Articular chondrocyte of knee joint (primary cell): ENCODE data around the gene CYP2A6. TPM values are rescaled to one million over a fixed set of nuclear protein-coding genes. Genes with fewer than 3 reads are reported as not detected.

Experiments
- total RNA-seq: library from RNA; depleted of rRNA; stranded (reverse); fragments of >200 nt; gene quantifications from 2 replicates; pipeline ENCODE4 v1.2.3, GENCODE V29; 2012

The CYP2A6 gene, protein sequence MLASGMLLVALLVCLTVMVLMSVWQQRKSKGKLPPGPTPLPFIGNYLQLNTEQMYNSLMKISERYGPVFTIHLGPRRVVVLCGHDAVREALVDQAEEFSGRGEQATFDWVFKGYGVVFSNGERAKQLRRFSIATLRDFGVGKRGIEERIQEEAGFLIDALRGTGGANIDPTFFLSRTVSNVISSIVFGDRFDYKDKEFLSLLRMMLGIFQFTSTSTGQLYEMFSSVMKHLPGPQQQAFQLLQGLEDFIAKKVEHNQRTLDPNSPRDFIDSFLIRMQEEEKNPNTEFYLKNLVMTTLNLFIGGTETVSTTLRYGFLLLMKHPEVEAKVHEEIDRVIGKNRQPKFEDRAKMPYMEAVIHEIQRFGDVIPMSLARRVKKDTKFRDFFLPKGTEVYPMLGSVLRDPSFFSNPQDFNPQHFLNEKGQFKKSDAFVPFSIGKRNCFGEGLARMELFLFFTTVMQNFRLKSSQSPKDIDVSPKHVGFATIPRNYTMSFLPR
- 0.22 TPM in 1 of 2 replicates, not detected in the other for total RNA-seq

DNA sequence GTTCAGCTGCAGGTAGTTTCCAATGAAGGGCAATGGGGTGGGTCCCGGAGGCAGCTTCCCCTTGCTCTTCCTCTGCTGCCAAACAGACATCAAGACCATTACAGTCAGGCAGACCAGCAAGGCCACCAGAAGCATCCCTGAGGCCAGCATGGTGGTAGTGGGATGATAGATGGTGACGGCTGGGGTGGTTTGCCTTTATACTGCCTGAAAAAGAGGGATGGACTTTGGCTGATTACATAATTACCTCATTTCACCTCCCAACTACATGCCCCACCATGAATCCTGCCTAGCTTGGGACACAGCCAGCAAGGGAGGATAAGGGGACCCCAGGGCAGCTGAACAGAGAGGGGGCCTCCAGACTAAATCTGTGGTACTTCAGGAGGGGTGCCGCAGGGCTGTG lies at the start of gene CYP2A6:
TSS of gene CYP2A6 (minus strand) at position 171 of the 400 bp plus-strand sequence. CDS start at position 150, 21 bp downstream.

GRCh38 chr19:40882062-40882461 lies 31.8 kb upstream of the CYP2A6 start, which contains the start of gene CYP2A7:
CYP2A7 (minus strand) TSS chr19:40882231; CDS start chr19:40882210, 21 bp downstream.

DNA sequence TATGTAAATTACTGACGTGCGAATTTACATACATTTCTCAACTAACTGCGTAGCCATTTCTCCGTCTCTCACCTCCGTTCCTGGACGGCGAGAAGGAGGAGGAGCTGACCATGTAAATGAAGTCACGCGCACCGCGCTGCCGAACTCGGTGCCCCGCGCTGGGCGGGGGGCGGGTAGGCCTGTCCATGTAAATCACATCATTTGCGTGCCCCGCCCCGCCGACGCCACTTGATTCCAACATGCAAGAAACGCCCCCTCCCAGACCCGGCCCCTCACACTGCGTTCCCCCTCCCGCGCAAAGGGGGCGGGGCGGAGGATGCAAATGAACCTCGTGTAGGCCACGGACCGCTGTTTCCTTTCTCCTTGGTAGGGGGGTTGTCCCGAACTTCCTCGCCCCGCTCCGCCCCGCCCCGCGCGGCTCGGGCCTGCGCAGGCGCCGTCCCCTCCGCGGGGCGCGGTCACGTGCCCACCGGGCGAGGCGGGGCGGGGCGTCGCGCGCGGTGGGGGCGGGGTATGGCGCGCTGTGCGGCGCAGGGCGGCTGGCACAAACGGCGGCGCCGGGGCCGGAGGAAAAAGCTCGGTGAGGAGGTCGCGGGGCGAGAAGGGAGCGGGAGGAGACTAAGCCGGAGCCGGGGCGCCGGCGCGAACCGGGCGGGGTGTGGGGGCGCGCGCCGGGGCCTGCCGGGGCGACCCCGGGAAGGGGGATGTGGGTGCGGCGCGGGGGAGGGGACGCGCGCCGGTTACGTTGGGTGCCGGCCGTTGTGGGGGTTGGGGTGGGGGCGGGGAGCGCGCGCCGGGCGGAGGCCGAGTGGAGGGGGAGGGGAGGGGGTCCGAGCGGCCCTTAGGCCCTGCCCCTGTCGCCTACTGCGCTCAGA lies 51.3 kb downstream of the CYP2A6 start, which contains the start of gene EGLN2:
TSS of gene EGLN2 (plus strand) at position 509 of the 875 bp plus-strand sequence. CDS start 1,382 bp downstream, outside the sequence.

Other genes with a start within 250 kb of the CYP2A6 start
- 29.7 and 36.8 TPM in 2 replicates for gene LTBP4, start 249.1 kb downstream of the CYP2A6 start, total RNA-seq
- gene NUMBL, start 159.8 kb downstream of the CYP2A6 start, total RNA-seq, result 29.7 and 33.2 TPM in 2 replicates
- 27.3 and 31.9 TPM in 2 replicates for gene COQ8B, start 133.6 kb downstream of the CYP2A6 start, total RNA-seq
- 10.8 and 14.9 TPM in 2 replicates for gene ITPKC, start 133.3 kb downstream of the CYP2A6 start, total RNA-seq
- gene ACTMAP, start 100.0 kb downstream of the CYP2A6 start, total RNA-seq, result 1.0 and 1.5 TPM in 2 replicates
- 21.1 and 30.8 TPM in 2 replicates for gene SNRPA, start 99.2 kb downstream of the CYP2A6 start, total RNA-seq
- 1.4 and 4.6 TPM in 2 replicates for gene MIA, start 74.9 kb downstream of the CYP2A6 start, total RNA-seq
- 7.4 and 7.7 TPM in 2 replicates for gene RAB4B, start 72.2 kb downstream of the CYP2A6 start, total RNA-seq
- gene EGLN2, start 51.3 kb downstream of the CYP2A6 start, total RNA-seq, result 51.5 and 52.9 TPM in 2 replicates
- gene CYP2A7, start 31.8 kb upstream of the CYP2A6 start, total RNA-seq, result not detected in 2 replicates
- not detected in 2 replicates for gene CYP2B6, start 140.8 kb upstream of the CYP2A6 start, total RNA-seq
- gene CYP2A13, start 238.0 kb upstream of the CYP2A6 start, total RNA-seq, result not detected in 2 replicates